DND-41 (cell line): ENCODE results near the gene PLA2R1.
"Not testable (repeated sequence)": the region's sequence is repeated elsewhere in the genome, so short reads cannot be mapped to it uniquely, and the experiment has no call there.

Experiments used
- ATAC-seq: fragments of 200-7000 bp; cut with Tn5 transposase; 3 replicates; pipeline ENCODE4 v1.9.1; 2021; ENCODE audit warnings: low read depth; ENCODE audit not compliant: insufficient read depth
- DNase-seq: peaks from one replicate; pipeline ENCODE4 v3.0.0-alpha.2; 2020
- H2AFZ ChIP-seq: 2 replicates; pipeline ENCODE4 v1.6.0; 2012; ENCODE audit warnings: low read depth, low read length
- H3K27ac ChIP-seq: 2 replicates; pipeline ENCODE4 v1.5.1; 2012; ENCODE audit warnings: low read length, inconsistent platforms
- H3K27me3 ChIP-seq: fragments of 200-600 bp; sonication (generic); 2 replicates; pipeline ENCODE4 v1.6.0; 2012; ENCODE audit warnings: low read length, mild to moderate bottlenecking, inconsistent platforms; ENCODE audit not compliant: insufficient read depth, poor library complexity
- H3K36me3 ChIP-seq: 2 replicates; pipeline ENCODE4 v1.5.1; 2012; ENCODE audit warnings: low read length, inconsistent platforms; ENCODE audit not compliant: insufficient read depth
- H3K4me1 ChIP-seq: 2 replicates; pipeline ENCODE4 v1.5.1; 2012; ENCODE audit warnings: mild to moderate bottlenecking, low read length; ENCODE audit not compliant: insufficient read depth
- H3K4me2 ChIP-seq: 2 replicates; pipeline ENCODE4 v1.6.0; 2012; ENCODE audit warnings: mild to moderate bottlenecking, moderate library complexity, low read length, inconsistent platforms; ENCODE audit not compliant: insufficient read depth
- H3K4me3 ChIP-seq, 2 experiments: fragments of 200-600 bp in 1 of 2; shearing (Covaris generic) in 1 of 2; 2 replicates each; pipeline ENCODE4 v1.5.1; 2012 to 2016; ENCODE audit warnings: inconsistent platforms in 2 of 2, low read length in 2 of 2, mild to moderate bottlenecking in 2 of 2, low read depth in 1 of 2, moderate library complexity in 1 of 2
- H3K79me2 ChIP-seq: 2 replicates; pipeline ENCODE4 v1.6.0; 2012; ENCODE audit warnings: low read length, inconsistent platforms; ENCODE audit not compliant: insufficient read depth
- H3K9ac ChIP-seq: 2 replicates; pipeline ENCODE4 v1.6.0; 2012; ENCODE audit warnings: low read depth, mild to moderate bottlenecking, inconsistent platforms, low read length, moderate library complexity
- H3K9me3 ChIP-seq: 2 replicates; pipeline ENCODE4 v1.5.1; 2012; ENCODE audit warnings: low read length, moderate library complexity, mild to moderate bottlenecking, inconsistent platforms; ENCODE audit not compliant: insufficient read depth, severe bottlenecking
- H4K20me1 ChIP-seq: 2 replicates; pipeline ENCODE4 v1.6.0; 2012; ENCODE audit warnings: low read length; ENCODE audit not compliant: insufficient read depth
- CTCF ChIP-seq: IDR thresholded peaks from 2 replicates; pipeline ENCODE4 v1.5.1; 2012; ENCODE audit warnings: borderline replicate concordance, low read length, moderate library complexity, mild to moderate bottlenecking; ENCODE audit not compliant: poor library complexity, severe bottlenecking; ENCODE audit errors: extremely low read depth
- EZH2 ChIP-seq: IDR thresholded peaks from 3 replicates; pipeline ENCODE4 v1.6.1; 2012; ENCODE audit warnings: borderline replicate concordance, low read depth, mild to moderate bottlenecking, moderate library complexity, low read length, inconsistent platforms; ENCODE audit not compliant: severe bottlenecking

The PLA2R1 gene

DNA sequence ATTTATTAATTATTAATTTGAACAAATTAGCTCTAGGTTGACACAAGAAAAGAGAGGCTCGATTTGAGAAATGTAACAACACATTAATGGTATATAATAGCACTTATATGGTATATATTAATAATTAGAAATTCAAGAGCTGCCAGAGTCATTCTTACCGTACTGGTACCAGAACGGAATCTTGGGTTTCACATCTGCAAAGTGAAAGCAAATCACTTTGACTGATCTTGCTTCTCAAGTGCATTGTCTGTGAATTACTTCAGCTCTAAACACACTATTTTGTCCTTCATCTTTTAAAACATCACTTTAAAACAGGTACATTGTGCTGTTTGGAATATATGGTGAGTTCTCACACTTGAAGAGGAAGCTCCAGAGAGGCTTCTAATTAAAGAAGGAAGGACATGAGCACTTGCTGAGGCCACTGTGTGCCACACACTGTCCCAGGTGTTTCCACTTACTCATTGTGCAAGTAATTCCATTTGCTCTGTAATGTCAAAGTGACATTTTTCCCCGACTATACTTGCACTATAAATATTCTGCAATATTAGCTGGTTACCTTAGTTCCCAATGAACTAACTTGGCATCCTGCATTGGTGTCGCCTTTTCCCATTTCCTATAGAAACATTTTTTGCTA lies 85.8 kb downstream of the PLA2R1 start:
- H3K4me3 ChIP-seq = no peak overlapping the region
- no peak for TF ChIP-seq CTCF
- TF ChIP-seq EZH2 = no peak
- DNase-seq (no peak), ATAC-seq (no peak)
- H3K27ac ChIP-seq = no peak overlapping the region
- H3K9ac ChIP-seq = no peak overlapping the region
- H3K27me3 ChIP-seq = no peaks in the 10 kb centered on the region
- no peaks in the 10 kb centered on the region for H3K36me3 ChIP-seq
- H4K20me1 ChIP-seq = no peaks in the 10 kb centered on the region
- no peaks in the 10 kb centered on the region for H3K4me1 ChIP-seq
- H2AFZ ChIP-seq = no peak overlapping the region
- H3K4me2 ChIP-seq = no peak overlapping the region
- no peaks in the 10 kb centered on the region for H3K9me3 ChIP-seq
- H3K79me2 ChIP-seq = no peaks in the 10 kb centered on the region

DNA sequence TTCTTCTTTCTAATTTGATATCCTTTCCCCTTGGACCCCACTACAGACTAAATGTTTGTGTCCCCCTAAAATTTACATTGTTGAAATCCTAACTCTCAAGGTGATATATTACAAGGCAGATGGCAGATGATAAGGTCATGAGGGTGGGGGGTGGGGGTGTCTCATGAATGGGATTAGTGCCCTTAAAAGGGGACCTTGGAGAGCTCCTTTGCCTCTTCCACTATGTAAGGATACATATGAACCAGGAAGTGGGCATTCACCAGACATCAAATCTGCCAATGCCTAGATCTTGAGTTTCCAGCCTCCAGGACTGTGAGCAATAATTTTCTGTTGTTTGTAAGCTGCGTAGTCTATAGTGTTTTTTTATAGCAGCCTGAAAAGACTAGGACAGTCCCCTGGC lies 89.1 kb downstream of the PLA2R1 start:
- TF ChIP-seq CTCF (no peak), EZH2 (no peak)
- H3K79me2 ChIP-seq = no peaks in the 10 kb centered on the region
- no peak overlapping the region for H3K4me2 ChIP-seq

GRCh38 chr2:159971365-159972152 lies 90.9 kb downstream of the PLA2R1 start:
- DNase-seq = no peak
- H2AFZ ChIP-seq = no peak overlapping the region
- H3K4me1 ChIP-seq = no peaks in the 10 kb centered on the region
- no peaks in the 10 kb centered on the region for H3K79me2 ChIP-seq
- H3K27me3 ChIP-seq = no peaks in the 10 kb centered on the region
- no peaks in the 10 kb centered on the region for H4K20me1 ChIP-seq
- no peaks in the 10 kb centered on the region for H3K9me3 ChIP-seq
- ATAC-seq = no peak
- TF ChIP-seq CTCF (no peak), EZH2 (no peak)
- H3K4me2 ChIP-seq = no peak overlapping the region
- H3K4me3 ChIP-seq = no peak overlapping the region
- H3K36me3 ChIP-seq = no peaks in the 10 kb centered on the region
- H3K27ac ChIP-seq = no peak overlapping the region
- H3K9ac ChIP-seq = no peak overlapping the region

More for the DNA sequence above, 89.1 kb downstream of the PLA2R1 start:
- Histone ChIP-seq H3K27ac (no peak overlapping the region), H2AFZ (no peak overlapping the region), H3K36me3 (no peaks in the 10 kb centered on the region), H3K9me3 (no peaks in the 10 kb centered on the region), H3K9ac (no peak overlapping the region), H4K20me1 (no peaks in the 10 kb centered on the region), H3K27me3 (no peaks in the 10 kb centered on the region), H3K4me1 (no peaks in the 10 kb centered on the region), H3K4me3 (no peak overlapping the region)
- ATAC-seq (no peak), DNase-seq (no peak)

DNA sequence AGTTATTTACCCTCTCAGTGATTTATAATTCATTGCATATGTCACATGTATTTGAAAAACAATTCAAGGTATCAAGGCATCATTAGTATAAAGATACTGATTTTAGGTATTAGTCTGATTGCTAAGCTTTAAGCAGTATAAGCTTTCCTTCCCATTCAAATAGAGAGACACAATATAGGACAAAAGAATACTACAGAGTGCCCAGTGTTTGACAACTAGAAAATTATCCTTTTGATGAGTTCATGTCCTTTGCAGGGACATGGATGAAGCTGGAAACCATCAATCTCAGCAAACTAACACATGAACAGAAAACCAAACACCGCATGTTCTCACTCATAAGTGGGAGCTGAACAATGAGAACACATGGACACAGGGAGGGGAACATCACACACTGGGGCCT lies 91.9 kb downstream of the PLA2R1 start:
- H3K79me2 ChIP-seq, H3K36me3 ChIP-seq, H3K27me3 ChIP-seq, H3K9me3 ChIP-seq, H3K27ac ChIP-seq, H3K4me1 ChIP-seq, H2AFZ ChIP-seq, H3K4me2 ChIP-seq, H4K20me1 ChIP-seq, H3K9ac ChIP-seq, H3K4me3 ChIP-seq, ATAC-seq, DNase-seq: not testable (repeated sequence)
